ENCODE data around the gene ALDH3A1.

- TF ChIP-seq POLR2A (IDR thresholded peaks at IDR 0.05; ENCODE audit: extremely low read depth, insufficient read length): no peak
- TF ChIP-seq, protein P1, sequence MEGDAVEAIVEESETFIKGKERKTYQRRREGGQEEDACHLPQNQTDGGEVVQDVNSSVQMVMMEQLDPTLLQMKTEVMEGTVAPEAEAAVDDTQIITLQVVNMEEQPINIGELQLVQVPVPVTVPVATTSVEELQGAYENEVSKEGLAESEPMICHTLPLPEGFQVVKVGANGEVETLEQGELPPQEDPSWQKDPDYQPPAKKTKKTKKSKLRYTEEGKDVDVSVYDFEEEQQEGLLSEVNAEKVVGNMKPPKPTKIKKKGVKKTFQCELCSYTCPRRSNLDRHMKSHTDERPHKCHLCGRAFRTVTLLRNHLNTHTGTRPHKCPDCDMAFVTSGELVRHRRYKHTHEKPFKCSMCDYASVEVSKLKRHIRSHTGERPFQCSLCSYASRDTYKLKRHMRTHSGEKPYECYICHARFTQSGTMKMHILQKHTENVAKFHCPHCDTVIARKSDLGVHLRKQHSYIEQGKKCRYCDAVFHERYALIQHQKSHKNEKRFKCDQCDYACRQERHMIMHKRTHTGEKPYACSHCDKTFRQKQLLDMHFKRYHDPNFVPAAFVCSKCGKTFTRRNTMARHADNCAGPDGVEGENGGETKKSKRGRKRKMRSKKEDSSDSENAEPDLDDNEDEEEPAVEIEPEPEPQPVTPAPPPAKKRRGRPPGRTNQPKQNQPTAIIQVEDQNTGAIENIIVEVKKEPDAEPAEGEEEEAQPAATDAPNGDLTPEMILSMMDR (IDR thresholded peaks at IDR 0.05; ENCODE audit: low read depth, low read length): no peak
These were observed 32.7 kb upstream of the ALDH3A1 start for GRCh38 chr17:19780846-19781245.

Measured in NB4 (cell line).